ENCODE results near the gene COQ2.
"Not testable (repeated sequence)": the region's sequence is repeated elsewhere in the genome, so short reads cannot be mapped to it uniquely, and the experiment has no call there.

Gene COQ2

DNA sequence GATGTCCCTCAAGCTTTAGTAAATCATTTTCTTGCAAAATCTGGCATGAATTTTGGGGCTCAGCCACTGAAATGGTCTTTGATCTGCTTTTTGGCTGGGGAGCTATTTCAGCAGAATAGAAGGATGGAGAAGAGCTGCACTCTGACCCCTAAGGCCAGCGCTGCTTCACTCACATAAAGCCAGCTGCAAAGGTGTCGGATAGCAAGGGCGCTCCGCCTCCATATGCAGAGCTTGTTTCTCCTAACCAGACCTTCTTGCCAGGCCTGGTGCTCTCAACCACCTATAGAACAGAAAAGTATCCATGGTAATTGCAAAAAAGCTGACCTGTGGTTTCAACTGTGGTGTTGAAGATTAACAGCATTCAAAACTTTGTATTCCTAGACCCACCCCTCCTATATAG lies 24.1 kb upstream of the COQ2 start:
- in situ Hi-C loops (cut with HindIII; ENCODE audit: low sequenced_read_pairs) = no loop called here
- H3K4me3 ChIP-seq (ENCODE audit: low read depth, low read length) = no peak overlapping the region
- TF ChIP-seq, protein P1, sequence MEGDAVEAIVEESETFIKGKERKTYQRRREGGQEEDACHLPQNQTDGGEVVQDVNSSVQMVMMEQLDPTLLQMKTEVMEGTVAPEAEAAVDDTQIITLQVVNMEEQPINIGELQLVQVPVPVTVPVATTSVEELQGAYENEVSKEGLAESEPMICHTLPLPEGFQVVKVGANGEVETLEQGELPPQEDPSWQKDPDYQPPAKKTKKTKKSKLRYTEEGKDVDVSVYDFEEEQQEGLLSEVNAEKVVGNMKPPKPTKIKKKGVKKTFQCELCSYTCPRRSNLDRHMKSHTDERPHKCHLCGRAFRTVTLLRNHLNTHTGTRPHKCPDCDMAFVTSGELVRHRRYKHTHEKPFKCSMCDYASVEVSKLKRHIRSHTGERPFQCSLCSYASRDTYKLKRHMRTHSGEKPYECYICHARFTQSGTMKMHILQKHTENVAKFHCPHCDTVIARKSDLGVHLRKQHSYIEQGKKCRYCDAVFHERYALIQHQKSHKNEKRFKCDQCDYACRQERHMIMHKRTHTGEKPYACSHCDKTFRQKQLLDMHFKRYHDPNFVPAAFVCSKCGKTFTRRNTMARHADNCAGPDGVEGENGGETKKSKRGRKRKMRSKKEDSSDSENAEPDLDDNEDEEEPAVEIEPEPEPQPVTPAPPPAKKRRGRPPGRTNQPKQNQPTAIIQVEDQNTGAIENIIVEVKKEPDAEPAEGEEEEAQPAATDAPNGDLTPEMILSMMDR (IDR thresholded peaks at IDR 0.05; ENCODE audit: low read depth, low read length, missing control alignments) = no peak
- DNase-seq (ENCODE audit: low read depth) = no peak

GRCh38 chr4:83307920-83308319 lies 23.3 kb upstream of the COQ2 start:
- TF ChIP-seq, protein P1 (IDR thresholded peaks at IDR 0.05; ENCODE audit: low read depth, low read length, missing control alignments) = no peak
- in situ Hi-C loops (cut with HindIII; ENCODE audit: low sequenced_read_pairs) = no loop called here
- no peak for DNase-seq (ENCODE audit: low read depth)
- H3K4me3 ChIP-seq (ENCODE audit: low read depth, low read length) = no peak overlapping the region

DNA sequence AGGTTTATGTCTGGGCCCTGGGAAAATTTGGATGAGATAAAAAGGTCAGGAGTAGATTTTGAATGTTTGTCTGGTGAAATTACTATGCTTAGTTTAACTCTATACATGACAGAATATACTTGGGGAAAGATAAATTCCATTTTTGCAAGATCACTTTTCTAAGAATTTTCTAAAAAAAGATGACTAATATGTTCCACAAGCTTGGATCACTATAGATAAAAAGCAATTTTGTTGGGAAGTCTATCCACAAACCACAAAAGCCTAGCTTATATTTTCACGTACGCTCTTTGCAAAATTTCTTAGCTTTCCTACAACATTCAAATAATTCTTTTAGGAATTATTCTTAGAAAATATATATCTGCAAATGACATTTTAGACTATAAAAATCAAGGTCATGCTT lies 20.6 kb upstream of the COQ2 start:
- in situ Hi-C loops (cut with HindIII; ENCODE audit: low sequenced_read_pairs) = no loop called here
- no peak overlapping the region for H3K4me3 ChIP-seq (ENCODE audit: low read depth, low read length)
- TF ChIP-seq, protein P1 (IDR thresholded peaks at IDR 0.05; ENCODE audit: low read depth, low read length, missing control alignments) = no peak
- DNase-seq (ENCODE audit: low read depth) = no peak

DNA sequence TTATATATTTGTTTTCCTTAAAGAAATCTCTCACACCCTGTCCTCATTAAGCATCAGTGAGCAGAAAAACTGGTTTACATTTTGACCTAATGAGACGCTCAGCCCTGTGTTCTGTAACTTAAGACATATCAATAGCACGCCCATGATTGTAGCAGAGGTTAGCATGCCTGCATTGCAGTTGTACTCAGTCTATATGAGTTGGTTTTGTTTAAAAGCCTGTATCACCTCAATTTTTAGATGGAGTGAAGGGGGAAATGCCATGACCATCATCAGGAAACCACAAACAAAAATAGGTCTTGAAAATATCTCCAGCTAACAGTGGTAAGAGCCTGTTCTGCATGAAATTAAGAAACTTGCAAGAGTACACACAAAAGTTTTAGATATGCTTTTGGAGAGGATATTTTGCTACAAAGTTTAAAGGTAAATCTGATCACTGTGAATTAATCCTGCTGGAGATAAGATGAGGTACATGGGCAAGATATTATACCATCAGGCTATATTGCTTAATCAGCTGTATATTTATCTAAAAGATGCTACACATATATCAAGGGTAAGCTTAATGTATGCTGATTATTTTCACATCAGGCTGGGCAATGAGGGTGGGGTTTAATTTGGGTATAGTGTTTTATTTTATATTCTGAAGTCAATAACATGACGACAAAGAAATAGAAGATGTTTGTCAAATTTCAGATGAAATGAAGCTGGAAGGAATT lies 13.1 kb upstream of the COQ2 start:
- no peak for DNase-seq (ENCODE audit: low read depth)
- in situ Hi-C loops (cut with HindIII; ENCODE audit: low sequenced_read_pairs) = no loop called here
- no peak overlapping the region for H3K4me3 ChIP-seq (ENCODE audit: low read depth, low read length)
- TF ChIP-seq, protein P1 (IDR thresholded peaks at IDR 0.05; ENCODE audit: low read depth, low read length, missing control alignments) = no peak

- H3K4me3 ChIP-seq (ENCODE audit: low read depth, low read length) = no peak overlapping the region
- TF ChIP-seq, protein P1 (IDR thresholded peaks at IDR 0.05; ENCODE audit: low read depth, low read length, missing control alignments) = no peak
- DNase-seq (ENCODE audit: low read depth) = no peak
- in situ Hi-C loops (cut with HindIII; ENCODE audit: low sequenced_read_pairs) = no loop called here
Observed at GRCh38 chr4:83293305-83294046, 8.9 kb upstream of the COQ2 start.

DNA sequence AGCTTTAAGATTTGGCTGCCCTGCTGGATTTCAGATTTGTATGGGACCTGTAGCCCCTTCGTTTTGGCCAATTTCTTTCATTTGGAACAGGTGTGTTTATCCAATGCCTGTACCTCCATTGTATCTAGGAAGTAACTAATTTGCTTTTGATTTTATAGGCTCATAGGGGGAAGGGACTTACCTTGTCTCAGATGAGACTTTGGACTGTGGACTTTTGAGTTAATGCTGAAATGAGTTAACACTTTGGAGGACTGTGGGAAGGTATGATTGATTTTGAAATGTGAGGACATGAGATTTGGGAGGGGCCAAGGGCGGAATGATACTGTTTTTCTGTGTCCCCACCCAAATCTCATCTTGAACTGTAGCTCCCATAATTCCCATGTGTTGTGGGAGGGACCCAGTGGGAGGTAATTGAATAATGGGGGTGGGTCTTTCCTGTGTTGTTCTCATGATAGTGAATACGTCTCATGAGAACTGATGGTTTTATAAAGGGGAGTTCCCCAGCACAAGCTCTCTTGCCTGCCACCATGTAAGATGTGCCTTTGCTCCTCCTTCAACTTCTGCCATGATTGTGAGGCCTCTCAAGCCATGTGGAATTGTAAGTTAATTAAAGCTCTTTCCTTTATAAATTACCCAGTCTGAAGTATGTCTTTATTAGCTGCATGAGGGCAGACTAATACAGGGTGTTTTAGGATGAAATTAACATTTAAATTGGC lies 5.6 kb upstream of the COQ2 start:
- in situ Hi-C loops (cut with HindIII; ENCODE audit: low sequenced_read_pairs); DNase-seq (ENCODE audit: low read depth); H3K4me3 ChIP-seq (ENCODE audit: low read depth, low read length): not testable (repeated sequence)

GRCh38 chr4:83288381-83288780 lies 3.8 kb upstream of the COQ2 start:
- in situ Hi-C loops (cut with HindIII; ENCODE audit: low sequenced_read_pairs); DNase-seq (ENCODE audit: low read depth); H3K4me3 ChIP-seq (ENCODE audit: low read depth, low read length): not testable (repeated sequence)

Data from astrocyte of the cerebellum (primary cell).